ENCODE results near the gene BCL10. TPM values are rescaled to one million over a fixed set of nuclear protein-coding genes. Genes with fewer than 3 reads are reported as not detected.

Gene BCL10
- total and polyA plus RNA-seq, 7 donors = 2.9 to 10.9 (median 8.2) TPM

DNA sequence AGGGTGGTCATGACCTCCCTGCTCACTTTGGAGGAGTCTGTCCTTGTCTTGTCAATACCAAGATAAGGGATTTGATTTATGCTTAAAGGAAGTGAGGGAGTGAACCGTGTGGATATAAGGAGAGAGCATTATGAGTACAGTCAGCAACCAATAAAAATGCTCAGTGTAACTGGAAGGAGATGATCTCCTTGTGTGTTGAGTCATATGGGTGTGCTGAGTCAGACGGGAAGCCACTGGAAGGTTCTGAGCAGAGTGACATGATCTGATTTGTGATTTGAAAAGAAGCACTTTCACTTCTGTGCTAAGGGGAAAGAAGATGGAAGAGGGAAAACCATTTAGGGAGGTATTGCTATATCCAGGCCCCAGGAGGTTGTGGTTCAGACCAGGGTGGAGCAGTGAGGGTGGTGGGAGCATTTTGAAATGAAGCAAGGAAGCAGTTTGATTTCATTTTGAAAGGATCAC is 2.5 kb upstream of the BCL10 start:
- ATAC-seq = no peak
- Histone ChIP-seq H3K4me3 (no peak overlapping the region), H3K4me1 (peaks cover 14% of the 10 kb centered on the region), H3K27me3 (ENCODE audit: insufficient read depth in 3 of 3, low read length in 2 of 3) (no peaks in the 10 kb centered on the region), H3K36me3 (ENCODE audit: insufficient read depth in 1 of 2, low read depth in 1 of 2) (no peaks in the 10 kb centered on the region), H3K9me3 (no peaks in the 10 kb centered on the region), H3K27ac (peak overlapping the region; percentile 59)
- intact Hi-C loops (cut with DNase I) = no loop called here
- TF ChIP-seq, protein P1, sequence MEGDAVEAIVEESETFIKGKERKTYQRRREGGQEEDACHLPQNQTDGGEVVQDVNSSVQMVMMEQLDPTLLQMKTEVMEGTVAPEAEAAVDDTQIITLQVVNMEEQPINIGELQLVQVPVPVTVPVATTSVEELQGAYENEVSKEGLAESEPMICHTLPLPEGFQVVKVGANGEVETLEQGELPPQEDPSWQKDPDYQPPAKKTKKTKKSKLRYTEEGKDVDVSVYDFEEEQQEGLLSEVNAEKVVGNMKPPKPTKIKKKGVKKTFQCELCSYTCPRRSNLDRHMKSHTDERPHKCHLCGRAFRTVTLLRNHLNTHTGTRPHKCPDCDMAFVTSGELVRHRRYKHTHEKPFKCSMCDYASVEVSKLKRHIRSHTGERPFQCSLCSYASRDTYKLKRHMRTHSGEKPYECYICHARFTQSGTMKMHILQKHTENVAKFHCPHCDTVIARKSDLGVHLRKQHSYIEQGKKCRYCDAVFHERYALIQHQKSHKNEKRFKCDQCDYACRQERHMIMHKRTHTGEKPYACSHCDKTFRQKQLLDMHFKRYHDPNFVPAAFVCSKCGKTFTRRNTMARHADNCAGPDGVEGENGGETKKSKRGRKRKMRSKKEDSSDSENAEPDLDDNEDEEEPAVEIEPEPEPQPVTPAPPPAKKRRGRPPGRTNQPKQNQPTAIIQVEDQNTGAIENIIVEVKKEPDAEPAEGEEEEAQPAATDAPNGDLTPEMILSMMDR (IDR thresholded peaks at IDR 0.05) = no peak
- no peak for DNase-seq
- 18 to 31% (median 24%) methylated on average over 2 of the region's 2 CpGs for WGBS, 3 donors

DNA sequence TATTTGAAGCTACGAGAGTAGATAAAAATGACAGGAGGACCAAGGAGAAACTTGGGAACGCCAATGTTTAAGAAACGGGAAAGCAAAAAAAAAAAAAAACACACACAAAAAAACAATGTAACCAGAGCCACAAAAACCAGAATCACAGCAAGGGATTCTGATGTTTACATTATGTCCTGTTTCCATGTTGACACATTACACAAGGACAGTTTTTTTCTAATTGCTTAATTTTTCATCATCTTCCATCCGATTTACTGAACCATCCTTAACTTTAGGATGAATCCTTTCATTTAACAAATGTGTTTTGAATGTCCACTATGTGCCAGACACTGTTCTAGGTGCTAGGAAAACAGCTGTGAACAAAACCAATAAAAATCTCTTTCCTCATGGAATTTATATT is 1.4 kb upstream of the BCL10 start:
- Histone ChIP-seq H3K36me3 (ENCODE audit: insufficient read depth in 1 of 2, low read depth in 1 of 2) (peaks cover 0 to 4% of the 10 kb centered on the region in 2 donors), H3K4me3 (no peak overlapping the region), H3K27ac (no peak overlapping the region), H3K4me1 (peaks cover 14% of the 10 kb centered on the region), H3K9me3 (no peaks in the 10 kb centered on the region), H3K27me3 (ENCODE audit: insufficient read depth in 3 of 3, low read length in 2 of 3) (no peaks in the 10 kb centered on the region)
- DNase-seq = no peak
- intact Hi-C loops (cut with DNase I) = no loop called here
- WGBS, 3 donors = 89 to 95% (median 90%) methylated on average over 4 of the region's 4 CpGs
- no peak for ATAC-seq
- TF ChIP-seq, protein P1 (IDR thresholded peaks at IDR 0.05) = no peak

DNA sequence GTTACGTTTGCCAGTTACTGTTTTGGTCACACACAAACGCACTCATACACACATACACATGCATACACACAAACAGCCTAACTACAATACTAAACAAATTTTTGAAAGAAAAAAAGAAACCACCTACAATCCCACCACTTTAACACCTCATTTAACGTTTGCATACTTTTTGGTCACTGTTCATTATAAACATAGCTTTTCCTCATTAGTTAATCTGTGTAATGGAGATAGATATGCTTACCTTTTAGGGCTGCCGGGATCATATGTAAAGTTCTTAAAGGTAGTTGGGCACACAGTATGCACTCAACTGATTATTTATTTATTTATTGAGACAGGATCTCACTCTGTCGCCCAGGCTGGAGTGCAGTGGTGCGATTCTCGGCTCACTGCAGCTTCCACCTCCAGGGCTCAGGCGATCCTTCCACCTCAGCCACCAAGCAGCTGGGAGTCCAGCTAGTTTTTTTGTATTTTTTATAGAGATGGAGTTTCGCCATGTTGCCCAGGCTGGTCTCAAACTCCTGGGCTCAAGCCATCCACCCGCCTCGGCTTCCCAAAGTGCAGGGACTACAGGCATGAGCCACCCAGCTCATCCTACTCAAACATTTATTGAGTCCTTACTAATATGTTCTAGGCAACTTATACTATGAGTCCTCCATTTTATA is 677 bp upstream of the BCL10 start:
- H3K36me3 ChIP-seq (ENCODE audit: insufficient read depth in 1 of 2, low read depth in 1 of 2) = peaks cover 0 to 6% of the 10 kb centered on the region in 2 donors
- intact Hi-C loops (cut with DNase I) = no loop called here
- H3K9me3 ChIP-seq = no peaks in the 10 kb centered on the region
- WGBS, 3 donors = 60 to 64% (median 60%) methylated on average over 11 of the region's 11 CpGs
- peaks cover 14% of the 10 kb centered on the region for H3K4me1 ChIP-seq
- peak overlapping the region; percentile 97 for H3K27ac ChIP-seq
- H3K27me3 ChIP-seq (ENCODE audit: insufficient read depth in 3 of 3, low read length in 2 of 3) = no peaks in the 10 kb centered on the region
- TF ChIP-seq, protein P1 (IDR thresholded peaks at IDR 0.05) = no peak
- DNase-seq = no peak
- ATAC-seq = no peak
- peak overlapping the region; percentile 87 for H3K4me3 ChIP-seq

DNA sequence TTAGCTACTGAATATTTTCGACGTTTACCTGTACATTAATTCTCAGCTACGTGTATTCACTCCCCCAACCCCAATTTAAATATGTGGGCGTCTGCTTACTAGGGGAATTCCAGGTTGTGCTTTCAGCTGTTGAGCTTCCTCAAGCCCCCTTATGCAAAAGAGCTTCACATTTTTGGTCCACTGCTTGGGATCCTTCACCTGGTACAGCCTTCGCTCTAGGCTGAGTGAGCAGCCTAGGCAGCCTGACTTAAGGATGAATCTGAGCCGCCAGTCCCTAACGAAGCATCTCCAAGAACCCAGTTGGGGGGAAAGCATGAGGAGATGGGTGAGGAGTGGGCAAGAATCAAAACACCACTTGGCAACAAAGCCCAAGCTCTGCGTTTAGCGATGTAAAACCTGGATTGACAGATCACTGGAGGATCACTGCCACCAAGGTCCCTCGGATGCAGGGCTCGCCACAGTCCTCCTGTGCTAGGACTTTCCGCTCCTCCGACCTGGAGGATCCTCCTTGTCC is 674 bp downstream of the BCL10 start:
- Histone ChIP-seq H3K27ac (peak overlapping the region; percentile 97), H3K4me3 (peak overlapping the region; percentile 87), H3K9me3 (no peaks in the 10 kb centered on the region), H3K36me3 (ENCODE audit: insufficient read depth in 1 of 2, low read depth in 1 of 2) (peaks cover 0 to 14% of the 10 kb centered on the region in 2 donors), H3K27me3 (ENCODE audit: insufficient read depth in 3 of 3, low read length in 2 of 3) (no peaks in the 10 kb centered on the region), H3K4me1 (peaks cover 14% of the 10 kb centered on the region)
- TF ChIP-seq, protein P1 (IDR thresholded peaks at IDR 0.05) = no peak
- 2 to 3% (median 2%) methylated on average over 13 of the region's 13 CpGs for WGBS, 3 donors
- ATAC-seq = peak in 1 of 4 donors; percentile 3
- intact Hi-C loops (cut with DNase I) = no loop called here
- no peak for DNase-seq
